GM18861 (cell line): Measurements from ENCODE around the gene TBX2.

Experiments
- ATAC-seq: cut with Tn5 transposase; IDR thresholded peaks from one replicate; pipeline ENCODE4 v1.9.1; 2021; ENCODE audit not compliant: unreplicated experiment

TBX2 gene

DNA sequence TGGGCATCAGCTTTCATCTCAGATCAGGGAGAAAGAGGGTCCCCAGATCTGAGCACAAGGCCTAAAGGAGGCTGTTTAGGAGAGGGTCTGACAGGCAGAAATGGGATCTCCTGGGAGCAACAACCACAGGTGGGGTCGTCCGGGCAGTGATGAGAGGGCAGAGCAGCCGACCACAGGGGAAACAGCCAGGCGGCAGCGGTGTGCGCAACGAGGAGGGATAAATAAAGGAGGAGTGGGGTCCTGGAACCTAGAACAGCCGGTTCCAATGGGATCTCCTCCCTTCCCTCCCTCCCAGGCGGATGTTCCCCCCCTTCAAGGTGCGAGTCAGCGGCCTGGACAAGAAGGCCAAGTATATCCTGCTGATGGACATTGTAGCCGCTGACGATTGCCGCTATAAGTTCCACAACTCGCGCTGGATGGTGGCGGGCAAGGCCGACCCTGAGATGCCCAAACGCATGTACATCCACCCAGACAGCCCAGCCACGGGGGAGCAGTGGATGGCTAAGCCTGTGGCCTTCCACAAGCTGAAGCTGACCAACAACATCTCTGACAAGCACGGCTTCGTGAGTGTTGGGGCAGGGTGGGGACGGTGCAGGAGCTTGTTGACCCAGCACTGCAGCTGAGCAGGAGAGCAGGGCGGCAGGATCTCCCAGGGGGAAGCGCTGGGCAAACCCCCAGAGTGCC lies 1.9 kb downstream of the TBX2 start:
- ATAC-seq: no peak

DNA sequence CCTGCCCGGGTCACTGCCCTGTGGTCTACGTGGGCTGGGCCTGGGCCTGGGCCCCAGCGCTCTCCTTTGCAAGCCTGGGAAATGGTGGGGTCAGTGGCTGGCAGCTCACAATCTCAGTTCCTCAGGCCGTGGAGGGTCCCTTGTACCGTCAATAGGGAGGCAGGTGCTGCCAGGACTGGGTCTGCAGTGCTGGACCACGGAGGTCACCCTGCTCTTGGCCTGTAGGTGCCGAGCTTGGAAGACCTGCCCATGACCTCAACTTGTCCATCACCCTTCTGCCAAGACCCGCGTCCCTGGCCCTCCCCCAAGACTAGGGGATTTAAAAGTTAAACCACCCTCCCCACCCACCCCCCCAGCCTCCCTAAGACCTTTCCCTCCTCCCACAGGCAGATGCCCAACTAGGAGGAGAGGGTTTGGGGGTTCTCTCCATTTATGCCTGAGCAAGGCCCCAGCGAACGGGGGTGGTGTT lies 2.5 kb downstream of the TBX2 start:
- no peak for ATAC-seq

DNA sequence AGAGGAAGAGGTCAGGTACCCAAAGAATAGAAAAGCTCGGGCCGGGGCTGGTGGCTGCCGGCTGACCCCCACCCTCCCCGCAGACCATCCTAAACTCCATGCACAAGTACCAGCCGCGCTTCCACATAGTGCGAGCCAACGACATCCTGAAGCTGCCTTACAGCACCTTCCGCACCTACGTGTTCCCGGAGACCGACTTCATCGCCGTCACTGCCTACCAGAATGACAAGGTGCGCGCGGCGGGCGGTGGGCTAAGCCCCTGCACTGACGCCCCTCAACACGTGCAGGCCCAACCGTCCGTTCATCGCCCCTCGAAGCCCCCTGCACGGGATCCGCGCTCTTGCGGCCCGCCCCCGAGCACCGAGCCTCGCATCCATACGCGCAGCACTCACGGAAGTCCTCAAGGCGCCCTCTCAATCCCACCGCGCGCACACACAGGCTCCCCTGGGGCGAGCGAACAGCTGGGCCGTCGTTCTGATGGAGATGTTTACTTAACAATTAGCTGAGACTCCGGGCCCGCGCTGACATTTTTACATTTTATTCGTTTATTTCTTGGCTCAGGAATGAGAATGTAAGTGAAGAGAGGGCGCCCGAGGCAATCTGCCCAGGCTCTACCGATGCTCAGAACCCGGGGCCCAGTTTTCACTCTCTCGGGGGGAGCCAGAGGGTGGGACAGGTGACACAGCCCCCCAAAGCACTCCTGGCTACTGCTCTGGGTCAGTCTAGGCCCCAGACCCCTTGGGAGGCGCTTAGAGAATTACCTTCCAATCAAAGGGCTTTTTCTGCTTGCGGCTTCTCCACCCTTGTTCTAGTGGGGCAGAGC lies 3.5 kb downstream of the TBX2 start:
- no peak for ATAC-seq

DNA sequence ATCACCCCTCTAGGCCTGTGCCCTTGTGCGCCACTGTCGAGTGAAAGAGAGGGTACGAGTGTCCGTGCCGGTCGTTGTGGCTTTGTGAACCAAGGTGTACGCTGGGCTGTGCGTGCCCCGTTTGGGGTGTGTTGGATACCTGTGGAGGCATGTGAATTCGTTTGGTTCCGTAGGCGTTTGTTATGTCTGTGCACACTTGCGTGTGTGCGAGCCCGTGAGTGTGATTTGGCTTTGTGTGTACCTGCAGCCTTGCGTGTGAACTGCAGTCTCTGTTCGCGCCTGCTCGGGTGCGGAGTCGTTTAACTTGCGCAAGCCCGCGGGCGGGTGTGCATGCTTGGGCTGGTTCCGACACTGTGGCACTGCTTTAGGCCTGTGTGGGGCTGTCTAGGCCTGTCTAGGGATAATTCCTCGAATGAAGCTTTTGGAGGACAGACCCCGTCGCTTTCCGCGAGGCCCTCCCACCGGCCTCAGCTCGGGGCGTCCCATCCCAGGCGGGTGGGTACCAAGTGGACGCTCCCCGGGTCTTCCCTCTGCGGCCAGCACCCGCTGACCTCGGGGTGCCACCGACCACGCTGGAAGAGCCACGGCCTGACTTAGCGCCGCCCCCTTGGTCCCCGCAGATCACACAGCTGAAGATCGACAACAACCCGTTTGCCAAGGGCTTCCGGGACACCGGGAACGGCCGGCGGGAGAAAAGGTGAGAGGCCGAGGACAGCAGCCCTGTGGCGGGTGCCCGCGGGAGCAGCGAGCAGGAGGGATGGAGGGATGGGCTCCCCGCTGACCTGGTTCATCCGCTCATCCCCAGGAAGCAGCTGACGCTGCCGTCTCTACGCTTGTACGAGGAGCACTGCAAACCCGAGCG lies 4.4 kb downstream of the TBX2 start:
- no peak for ATAC-seq

DNA sequence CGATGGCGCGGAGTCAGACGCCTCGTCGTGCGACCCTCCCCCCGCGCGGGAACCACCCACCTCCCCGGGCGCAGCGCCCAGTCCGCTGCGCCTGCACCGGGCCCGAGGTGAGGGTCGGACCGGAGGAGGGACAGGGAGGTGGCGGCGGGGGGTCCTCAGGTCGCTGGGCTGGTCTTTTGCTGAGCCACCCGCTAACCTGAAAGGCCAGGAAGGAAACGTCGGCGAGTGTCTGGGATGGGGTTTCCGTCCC lies 4.9 kb downstream of the TBX2 start:
- ATAC-seq: no peak

DNA sequence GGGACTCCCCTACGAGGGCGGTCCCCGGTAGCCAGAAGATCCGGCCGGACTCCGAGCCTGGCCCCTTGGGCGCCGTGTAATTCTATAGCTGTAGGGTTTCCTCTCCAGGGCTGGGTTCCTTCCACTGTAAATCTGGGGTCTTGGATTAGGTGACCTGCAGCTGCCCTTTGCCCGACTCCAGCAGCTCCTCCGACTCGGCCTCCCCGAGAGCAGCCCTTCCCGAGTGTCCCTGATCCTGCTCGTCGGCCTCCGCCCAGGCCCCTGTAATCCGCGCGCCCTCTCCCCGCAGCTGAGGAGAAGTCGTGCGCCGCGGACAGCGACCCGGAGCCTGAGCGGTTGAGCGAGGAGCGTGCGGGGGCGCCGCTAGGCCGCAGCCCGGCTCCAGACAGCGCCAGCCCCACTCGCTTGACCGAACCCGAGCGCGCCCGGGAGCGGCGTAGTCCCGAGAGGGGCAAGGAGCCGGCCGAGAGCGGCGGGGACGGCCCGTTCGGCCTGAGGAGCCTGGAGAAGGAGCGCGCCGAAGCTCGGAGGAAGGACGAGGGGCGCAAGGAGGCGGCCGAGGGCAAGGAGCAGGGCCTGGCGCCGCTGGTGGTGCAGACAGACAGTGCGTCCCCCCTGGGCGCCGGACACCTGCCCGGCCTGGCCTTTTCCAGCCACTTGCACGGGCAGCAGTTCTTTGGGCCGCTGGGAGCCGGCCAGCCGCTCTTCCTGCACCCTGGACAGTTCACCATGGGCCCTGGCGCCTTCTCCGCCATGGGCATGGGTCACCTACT lies 5.5 kb downstream of the TBX2 start:
- no peak for ATAC-seq

DNA sequence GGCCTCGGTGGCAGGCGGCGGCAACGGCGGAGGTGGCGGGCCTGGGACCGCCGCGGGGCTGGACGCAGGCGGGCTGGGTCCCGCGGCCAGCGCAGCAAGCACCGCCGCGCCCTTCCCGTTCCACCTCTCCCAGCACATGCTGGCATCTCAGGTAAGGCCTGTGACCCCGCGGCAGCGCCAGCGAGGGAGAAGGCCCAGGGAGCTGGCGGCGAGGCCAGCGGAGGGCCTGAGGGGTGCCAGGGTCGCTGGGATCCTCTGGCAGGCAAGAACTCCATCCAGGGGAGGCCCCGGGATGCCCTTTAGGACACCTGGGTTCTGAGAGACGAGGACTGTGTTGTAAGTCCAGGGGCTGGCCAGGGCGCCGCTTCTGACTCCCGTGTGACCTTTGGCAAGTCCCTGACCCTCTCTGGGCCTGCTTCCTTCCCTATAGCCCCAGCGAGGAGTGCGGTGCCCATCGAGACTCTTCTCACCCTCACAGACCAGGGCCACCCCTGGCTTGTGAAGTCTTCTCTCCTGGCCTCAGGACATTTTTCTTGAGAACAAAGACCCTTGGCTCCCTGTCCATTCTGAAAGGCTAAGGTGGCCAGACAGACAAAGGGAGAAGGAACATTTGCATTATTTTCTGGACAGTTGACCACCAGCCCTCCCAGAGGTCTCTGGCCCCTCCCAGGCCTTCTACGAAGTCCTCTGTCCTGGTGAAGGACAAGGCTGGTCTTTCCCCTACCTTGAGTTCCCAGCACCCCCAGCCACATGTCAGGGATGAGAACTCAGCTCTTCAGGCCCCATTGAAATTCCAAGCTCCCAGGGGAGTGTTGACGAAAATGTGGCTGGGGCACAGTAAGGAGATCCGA lies 6.3 kb downstream of the TBX2 start:
- ATAC-seq: no peak

DNA sequence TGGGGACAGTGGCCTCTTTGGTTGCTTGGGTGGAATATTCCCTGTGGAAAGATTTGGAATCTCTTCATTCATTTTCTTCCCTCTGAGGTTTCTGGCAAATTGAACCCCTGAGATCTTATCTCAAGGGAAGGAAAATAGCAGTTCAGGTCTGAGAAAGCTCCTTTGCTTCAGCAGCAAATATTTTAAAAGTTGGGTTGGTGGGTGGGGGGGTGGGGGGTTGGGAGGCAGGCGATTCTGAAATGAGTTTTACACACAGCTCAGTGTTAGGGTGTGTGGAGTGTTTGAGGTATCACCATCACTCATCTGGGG lies 6.8 kb downstream of the TBX2 start:
- no peak for ATAC-seq

DNA sequence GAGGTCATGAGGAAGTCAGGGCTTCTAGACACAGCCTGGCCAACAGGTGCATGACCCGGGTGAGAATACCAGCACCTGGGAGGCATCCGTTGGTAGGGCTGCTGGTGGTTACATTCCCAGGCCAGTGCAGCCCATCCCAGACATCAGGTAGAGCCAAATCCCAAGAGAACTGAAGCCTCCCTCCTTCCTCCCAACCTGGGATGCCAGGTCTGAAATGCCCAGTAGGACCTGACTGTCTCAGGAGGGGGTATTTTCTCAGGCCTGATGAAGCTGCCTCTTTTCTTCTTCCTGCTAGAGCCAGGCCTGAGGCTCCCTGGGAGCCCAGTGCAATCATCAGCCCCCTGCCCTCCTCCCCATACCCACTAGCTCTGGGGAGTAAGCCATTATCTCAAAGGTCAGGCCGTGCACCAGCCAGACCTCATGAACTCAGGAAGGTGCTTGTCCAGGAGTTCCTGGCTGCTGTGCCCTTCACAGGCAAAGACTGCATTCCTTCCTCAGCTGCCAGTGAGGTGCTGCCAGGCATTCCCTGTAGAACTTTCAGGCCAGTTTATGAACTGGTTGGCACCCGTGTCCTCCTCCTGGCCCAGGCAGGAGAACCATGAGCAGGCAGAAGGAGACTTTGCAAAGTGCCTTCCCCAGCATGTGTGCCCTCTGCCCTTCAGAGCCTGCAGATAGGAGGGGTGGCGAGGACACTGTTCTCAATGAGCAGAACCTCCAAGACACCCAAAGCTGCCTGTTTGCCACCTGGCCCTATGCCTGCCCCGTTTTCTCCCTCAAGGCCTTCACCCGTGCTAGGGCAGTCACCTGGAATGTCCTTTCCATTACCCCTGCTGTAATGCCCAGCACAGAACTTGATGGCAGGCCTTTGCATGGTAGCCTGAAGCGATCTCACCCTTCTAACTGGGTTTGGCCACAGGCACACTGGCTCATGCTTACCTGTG lies 7.6 kb downstream of the TBX2 start:
- no peak for ATAC-seq

DNA sequence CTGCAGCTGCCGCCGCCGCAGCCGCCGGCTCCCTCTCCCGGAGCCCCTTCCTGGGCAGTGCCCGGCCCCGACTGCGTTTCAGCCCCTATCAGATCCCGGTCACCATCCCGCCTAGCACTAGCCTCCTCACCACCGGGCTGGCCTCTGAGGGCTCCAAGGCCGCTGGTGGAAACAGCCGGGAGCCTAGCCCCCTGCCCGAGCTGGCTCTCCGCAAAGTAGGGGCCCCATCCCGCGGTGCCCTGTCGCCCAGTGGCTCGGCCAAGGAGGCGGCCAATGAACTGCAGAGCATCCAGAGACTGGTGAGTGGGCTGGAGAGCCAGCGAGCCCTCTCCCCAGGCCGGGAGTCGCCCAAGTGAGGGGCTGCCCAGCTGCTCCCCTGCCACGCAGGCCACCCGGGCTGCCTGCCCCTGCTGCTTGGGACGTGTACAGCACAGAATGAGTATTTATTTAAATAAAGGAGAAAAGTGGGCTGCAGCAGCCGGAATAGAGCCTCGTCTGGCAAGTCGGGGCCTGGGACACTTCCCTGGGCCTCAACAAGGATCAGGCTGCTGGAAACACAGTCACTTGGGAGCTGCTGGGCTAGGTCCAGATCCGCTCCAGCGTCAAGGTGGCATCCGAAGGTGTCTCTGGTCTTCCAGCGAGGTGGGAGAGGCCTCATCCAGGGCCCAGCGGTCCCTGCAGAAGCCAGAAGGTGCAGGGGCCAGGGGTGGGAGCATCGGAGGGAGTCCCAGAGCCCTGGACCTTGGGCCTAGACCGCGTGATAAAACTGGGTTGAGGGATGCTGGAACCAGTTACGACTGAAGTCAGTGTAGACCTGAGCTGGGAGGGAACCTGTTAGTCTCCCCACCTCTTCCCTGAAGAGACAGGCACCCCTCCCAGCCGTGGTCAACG lies 8.8 kb downstream of the TBX2 start:
- ATAC-seq: no peak

DNA sequence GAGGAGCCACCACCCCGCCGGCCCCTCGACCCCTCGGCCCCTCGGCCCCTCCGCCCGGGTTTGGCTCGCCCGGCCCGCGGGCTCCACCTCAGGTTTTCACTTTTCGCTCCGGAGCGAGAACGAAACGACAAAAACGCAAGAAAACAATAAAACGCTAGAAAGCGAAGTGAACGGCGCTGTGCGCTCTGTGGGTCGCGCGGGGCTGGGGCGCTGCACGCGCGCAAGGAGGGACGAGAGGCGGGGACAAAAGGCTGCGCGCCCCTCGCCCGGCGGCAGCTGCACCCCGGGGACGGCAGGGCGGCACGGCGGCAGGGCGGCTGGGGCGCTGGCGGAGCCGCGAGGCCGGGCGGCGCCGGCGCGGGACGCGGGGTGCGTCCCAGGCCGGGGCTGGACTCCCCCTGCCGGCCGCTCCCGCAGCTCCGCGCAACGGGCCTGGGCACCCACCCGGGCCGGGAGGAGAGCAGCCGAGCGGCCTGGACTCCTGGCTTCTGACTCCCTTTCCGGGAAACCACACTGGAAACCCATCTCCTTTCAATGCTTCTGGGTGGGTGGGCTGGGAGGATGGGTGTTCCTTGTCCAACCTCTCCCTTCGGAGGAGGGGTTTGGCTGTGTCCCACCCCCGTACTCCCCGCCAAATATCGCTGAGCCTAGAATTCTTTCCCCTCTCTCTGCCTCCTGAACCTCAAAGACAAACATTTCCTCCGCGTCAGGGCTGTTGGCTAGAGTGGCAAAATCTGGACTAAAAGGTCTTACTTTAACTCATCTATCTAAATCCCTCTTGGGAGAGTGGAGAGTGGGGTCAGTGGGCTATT lies 9.9 kb downstream of the TBX2 start:
- no peak for ATAC-seq

DNA sequence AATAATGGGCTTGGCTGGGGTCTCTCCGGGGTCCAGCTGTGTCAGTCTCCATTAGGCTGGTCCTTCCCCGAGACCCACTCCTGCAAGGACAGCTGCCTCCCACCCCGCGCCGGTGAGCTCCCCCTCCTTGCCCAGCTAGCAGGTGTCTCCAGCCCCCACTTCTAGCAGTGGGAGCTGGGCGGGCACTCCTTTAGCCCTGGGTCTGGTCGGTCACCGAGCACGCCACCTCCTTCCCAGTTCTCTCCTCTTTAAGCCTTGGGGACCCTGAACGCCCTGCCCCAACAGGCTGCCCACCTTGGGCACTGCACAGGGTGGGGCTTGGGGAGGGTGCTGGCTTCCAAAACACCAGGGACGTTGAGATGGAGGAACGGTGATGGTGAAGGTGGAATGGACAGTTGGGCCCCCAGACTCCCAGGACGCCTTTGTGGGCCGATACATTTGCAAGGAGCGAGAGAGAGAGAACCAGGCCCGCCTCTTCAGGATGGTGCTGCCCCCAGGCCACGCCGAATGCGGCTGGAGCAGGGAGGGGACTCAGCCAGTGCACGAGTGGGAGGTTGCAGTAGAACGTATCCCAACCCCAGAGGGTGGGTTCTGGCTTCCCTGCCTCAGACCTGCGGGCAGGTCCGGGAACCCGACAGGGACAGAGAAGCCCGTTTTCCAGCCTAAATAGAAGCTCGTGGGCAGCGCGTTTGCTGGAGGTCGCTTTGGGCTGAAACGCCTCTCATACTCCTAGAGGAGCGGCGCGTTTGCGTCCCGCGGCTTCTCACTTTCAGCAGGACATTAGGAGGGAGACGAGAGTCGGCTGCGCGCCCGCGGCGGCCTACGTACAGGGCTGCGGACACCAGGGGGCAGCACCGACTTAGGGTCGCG lies 10.7 kb downstream of the TBX2 start:
- ATAC-seq: no peak

DNA sequence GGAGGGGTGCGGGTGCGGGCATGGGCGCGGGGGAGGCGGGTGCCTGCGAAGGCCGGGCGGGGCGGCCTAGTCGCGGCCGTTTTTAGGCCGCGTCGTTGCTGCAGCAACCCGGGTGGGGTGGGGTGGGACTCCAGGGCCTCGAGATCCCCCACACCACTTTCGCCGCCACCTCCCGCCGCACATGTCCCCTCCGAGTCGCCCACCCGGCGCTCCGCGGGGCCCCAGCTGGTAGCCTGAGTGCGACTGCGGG lies 11.3 kb downstream of the TBX2 start:
- no peak for ATAC-seq

DNA sequence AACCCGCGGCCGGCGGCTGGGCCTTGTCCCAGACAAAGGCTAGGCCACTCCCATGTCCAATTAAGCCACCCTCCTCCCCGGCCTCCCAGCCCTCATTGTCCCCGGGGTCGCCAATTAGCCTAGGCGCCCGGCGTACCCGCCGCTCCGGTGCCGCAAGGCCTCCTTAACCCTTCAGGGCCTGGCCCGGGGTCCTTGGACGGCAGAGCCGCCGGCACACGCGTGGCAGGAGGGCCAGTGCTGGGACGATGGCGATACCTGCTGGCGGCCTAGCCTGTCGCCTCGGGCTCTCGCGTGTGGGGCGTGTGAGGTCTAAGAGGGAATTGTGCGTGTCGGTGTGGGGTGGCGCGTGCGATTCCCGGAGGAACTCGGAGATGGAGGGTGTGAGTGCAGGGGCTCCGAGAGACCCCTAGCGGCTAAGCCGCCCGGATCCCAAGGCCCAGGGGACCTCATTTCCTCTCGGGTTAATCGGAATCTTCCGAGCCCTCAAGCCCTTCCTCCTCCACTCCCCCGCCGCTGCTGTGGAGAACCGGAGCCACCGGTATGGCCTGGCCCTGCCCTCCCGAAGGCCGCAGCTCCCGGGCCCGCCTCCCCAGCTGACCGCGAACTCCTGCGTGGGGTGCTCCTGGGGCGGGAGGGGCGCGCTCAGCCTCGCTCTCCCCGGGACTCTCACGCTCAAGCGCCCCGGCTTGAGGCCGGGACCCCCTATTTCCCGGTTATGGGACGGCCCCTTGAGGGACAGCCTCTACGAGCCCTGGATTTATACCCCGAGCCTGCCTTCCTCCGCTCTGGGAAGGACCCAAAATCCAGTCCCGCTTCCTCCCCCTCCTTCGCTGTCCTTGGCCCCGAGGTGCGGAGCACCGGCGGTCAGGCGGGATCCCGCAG lies 11.9 kb downstream of the TBX2 start:
- ATAC-seq: no peak

DNA sequence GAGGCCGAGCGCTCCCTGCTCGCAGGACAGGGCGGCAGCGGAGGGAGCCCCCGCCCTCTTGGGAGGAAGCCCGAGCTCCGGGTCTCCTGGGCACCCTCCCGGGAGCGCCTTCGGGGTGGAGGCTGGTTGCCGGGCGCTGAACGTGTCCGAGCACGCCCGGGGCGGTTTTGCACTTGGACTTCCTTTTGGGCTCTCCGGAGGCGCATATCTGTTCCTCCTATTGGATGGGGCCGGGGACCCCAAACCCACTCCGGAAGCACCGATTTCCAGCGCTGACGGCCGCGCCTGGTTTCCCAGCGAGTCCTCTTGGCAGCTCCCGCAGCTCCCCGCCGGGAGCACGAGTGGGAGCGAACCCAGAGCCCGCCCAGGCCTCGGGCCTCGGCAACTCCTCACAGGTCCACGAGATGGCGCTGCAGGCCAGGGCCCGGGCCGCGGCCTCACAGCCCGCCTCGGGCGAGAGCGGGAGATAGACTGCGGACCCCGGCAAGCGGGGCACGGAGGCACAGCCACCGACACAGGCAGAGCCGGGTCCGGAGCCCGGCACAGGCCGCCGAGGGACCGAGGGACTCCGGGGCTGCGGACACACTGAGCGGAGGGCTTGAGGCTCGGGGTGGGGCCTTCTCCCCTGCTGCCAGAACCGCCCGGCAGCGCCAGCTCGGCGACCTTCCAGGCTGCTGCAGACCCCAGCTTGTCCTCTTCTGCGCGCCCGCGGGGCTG lies 12.7 kb downstream of the TBX2 start:
- ATAC-seq: no peak
